Measurements from ENCODE around the gene MFSD2A. TPM values are rescaled to one million over a fixed set of nuclear protein-coding genes. Genes with fewer than 3 reads are reported as not detected.

The MFSD2A gene
- polyA plus RNA-seq, 1 of the 3 experiments (the other 2 are of a cell fraction): 6.3 TPM

GRCh38 chr1:39969531-39970270 lies 14.8 kb downstream of the MFSD2A start:
- Histone ChIP-seq H3K9me3 (no peaks in the 10 kb centered on the region), H3K4me2 (no peak overlapping the region), H3K9ac (no peak overlapping the region), H3K27ac (ENCODE audit: low read depth in 2 of 2, low read length in 1 of 2) (no peak overlapping the region), H3K4me3 (ENCODE audit: low read depth in 2 of 2, low read length in 1 of 2) (no peak overlapping the region), H3K4me1 (ENCODE audit: control insufficient read depth in 1 of 2, insufficient read depth in 2 of 2, low read depth in 1 of 2, low read length in 1 of 2) (no peaks in the 10 kb centered on the region; a peak in 1 of 4 replicates), H2AFZ (ENCODE audit: low read depth) (no peak overlapping the region), H3K9me2 (no peaks in the 10 kb centered on the region), H3K79me2 (ENCODE audit: insufficient read depth) (no peaks in the 10 kb centered on the region), H3K36me3 (replicated peaks in 1 of 2; ENCODE audit: control insufficient read depth in 1 of 2, insufficient read depth in 2 of 2, low read length in 1 of 2) (peaks cover 0 to 3% of the 10 kb centered on the region in 2 experiments), H3F3A (replicated peaks; ENCODE audit: insufficient read depth) (no peaks in the 10 kb centered on the region), H3K27me3 (ENCODE audit: insufficient read depth) (no peaks in the 10 kb centered on the region), H4K20me1 (ENCODE audit: insufficient read depth) (no peaks in the 10 kb centered on the region)
- 92% methylated on average over 4 of the region's 13 CpGs for WGBS (ENCODE audit: low lambda C conversion rate)
- CTCF ChIA-PET: interaction anchor here (1.9 to 11.4 kb wide), 3 partner anchors 48 to 152 kb away, joined by 6 to 209 read pairs (median 88); no protein-coding TSS in a partner anchor
- TF ChIP-seq EP300 (IDR thresholded peaks at IDR 0.05; ENCODE audit: borderline replicate concordance in 1 of 2, low read depth in 1 of 2, low read length in 1 of 2): no peak
- TF ChIP-seq JUND (IDR thresholded peaks at IDR 0.05): no peak
- TF ChIP-seq CHD2 (IDR thresholded peaks at IDR 0.05; ENCODE audit: low read length, partially characterized antibody): no peak
- TF ChIP-seq FOXM1 (IDR thresholded peaks at IDR 0.05; ENCODE audit: low read depth): no peak
- no peak for TF ChIP-seq RCOR1 (IDR thresholded peaks at IDR 0.05; ENCODE audit: low read length)
- no peak for TF ChIP-seq RFX5 (IDR thresholded peaks at IDR 0.05; ENCODE audit: low read length)
- TF ChIP-seq FOSL2 (IDR thresholded peaks at IDR 0.05; ENCODE audit: borderline replicate concordance, low read depth): no peak
- no peak for TF ChIP-seq USF2 (IDR thresholded peaks at IDR 0.05; ENCODE audit: borderline replicate concordance, low read depth, low read length)
- no peak for DNase-seq
- POLR2A ChIA-PET: no interaction called here

GRCh38 chr1:39970274-39970673 lies 15.3 kb downstream of the MFSD2A start:
- CTCF ChIA-PET: interaction anchor here (1.9 to 11.4 kb wide), 5 partner anchors 9 to 153 kb away, joined by 6 to 209 read pairs (median 37); partner anchors contain the start of gene MYCL
- Histone ChIP-seq H3K4me2 (no peak overlapping the region), H3K79me2 (ENCODE audit: insufficient read depth) (no peaks in the 10 kb centered on the region), H3K27ac (ENCODE audit: low read depth in 2 of 2, low read length in 1 of 2) (no peak overlapping the region), H3K9me3 (no peaks in the 10 kb centered on the region), H3K9ac (no peak overlapping the region), H3K27me3 (ENCODE audit: insufficient read depth) (no peaks in the 10 kb centered on the region), H3K4me1 (ENCODE audit: control insufficient read depth in 1 of 2, insufficient read depth in 2 of 2, low read depth in 1 of 2, low read length in 1 of 2) (no peaks in the 10 kb centered on the region; a peak in 1 of 4 replicates), H3K4me3 (ENCODE audit: low read depth in 2 of 2, low read length in 1 of 2) (no peak overlapping the region), H3K9me2 (no peaks in the 10 kb centered on the region), H3K36me3 (replicated peaks in 1 of 2; ENCODE audit: control insufficient read depth in 1 of 2, insufficient read depth in 2 of 2, low read length in 1 of 2) (peaks cover 0 to 3% of the 10 kb centered on the region in 2 experiments), H3F3A (replicated peaks; ENCODE audit: insufficient read depth) (no peaks in the 10 kb centered on the region), H2AFZ (ENCODE audit: low read depth) (no peak overlapping the region), H4K20me1 (ENCODE audit: insufficient read depth) (no peaks in the 10 kb centered on the region)
- 88% methylated on average over 4 of the region's 4 CpGs for WGBS (ENCODE audit: low lambda C conversion rate)
- DNase-seq: no peak
- POLR2A ChIA-PET: no interaction called here
- TF ChIP-seq TAF1 (IDR thresholded peaks at IDR 0.05; ENCODE audit: borderline replicate concordance, low read depth, low read length): no peak
- no peak for TF ChIP-seq EP300 (IDR thresholded peaks at IDR 0.05; ENCODE audit: borderline replicate concordance in 1 of 2, low read depth in 1 of 2, low read length in 1 of 2)
- TF ChIP-seq SIN3A (IDR thresholded peaks at IDR 0.05; ENCODE audit: borderline replicate concordance, low read depth, low read length): no peak
- TF ChIP-seq REST (IDR thresholded peaks at IDR 0.05; ENCODE audit: low read depth, low read length): no peak
- TF ChIP-seq CHD2 (IDR thresholded peaks at IDR 0.05; ENCODE audit: low read length, partially characterized antibody): no peak
- TF ChIP-seq MXI1 (IDR thresholded peaks at IDR 0.05; ENCODE audit: low read depth, low read length): no peak
- no peak for TF ChIP-seq TEAD4 (IDR thresholded peaks at IDR 0.05; ENCODE audit: borderline replicate concordance, insufficient read depth)
- TF ChIP-seq TCF12 (IDR thresholded peaks at IDR 0.05): no peak
- no peak for TF ChIP-seq FOXM1 (IDR thresholded peaks at IDR 0.05; ENCODE audit: low read depth)

Measured in SK-N-SH (cell line).